ENCODE measurements around the gene KIAA0825. TPM values are rescaled to one million over a fixed set of nuclear protein-coding genes. Genes with fewer than 3 reads are reported as not detected.

Gene KIAA0825
- total and polyA plus RNA-seq, 2 experiments from 2014 or later = 1.7 to 1.8 TPM

- no peak for TF ChIP-seq CTCF (conservative IDR thresholded peaks at IDR 0.05; ENCODE audit: low read depth in 2 of 2)
Measured at GRCh38 chr5:94180761-94181160, 437.6 kb downstream of the KIAA0825 start (continued).

- ATAC-seq (peak; percentile 69), DNase-seq (ENCODE audit: low spot score) (peak; percentile 24)
- H3K9me3 Mint-ChIP-seq = peaks cover 5% of the 10 kb centered on the region; the same call in 1 of the 3 replicates
- H3K36me3 Mint-ChIP-seq (ENCODE audit: low read depth) = peaks cover 10% of the 10 kb centered on the region
- no peak overlapping the region; the same call in 1 of the 2 replicates for H3K27ac Mint-ChIP-seq
- Histone ChIP-seq H4K20me1 (replicated peaks; ENCODE audit: insufficient read depth) (no peaks in the 10 kb centered on the region), H3K27me3 (ENCODE audit: insufficient read depth) (no peaks in the 10 kb centered on the region), H3K4me2 (peak overlapping the region; percentile 41), H3K4me1 (ENCODE audit: insufficient read depth) (peaks cover 20% of the 10 kb centered on the region), H3K4me3 (no peak overlapping the region), H2AFZ (no peak overlapping the region), H3K79me2 (replicated peaks; ENCODE audit: insufficient read depth) (peaks cover 27% of the 10 kb centered on the region), H3F3A (replicated peaks; ENCODE audit: low read depth) (no peaks in the 10 kb centered on the region), H3K9me2 (ENCODE audit: insufficient read depth) (no peaks in the 10 kb centered on the region), H3K27ac (ENCODE audit: low read depth) (no peak overlapping the region; the same call in 1 of the 2 replicates), H3K36me3 (ENCODE audit: insufficient read depth) (no peaks in the 10 kb centered on the region)
- H3K4me3 Mint-ChIP-seq = no peak overlapping the region
- no peak for TF ChIP-seq NANOG (IDR thresholded peaks at IDR 0.05; ENCODE audit: borderline replicate concordance)
- TF ChIP-seq JUNB (IDR thresholded peaks at IDR 0.05; ENCODE audit: unreplicated experiment) = no peak
- TF ChIP-seq ETS1 (IDR thresholded peaks at IDR 0.05) = no peak
- TF ChIP-seq EZH2 (IDR thresholded peaks at IDR 0.05; ENCODE audit: low read depth, unreplicated experiment) = no peak
- TF ChIP-seq POLR2AphosphoS5 (IDR thresholded peaks at IDR 0.05; ENCODE audit: low read depth) = no peak
- TF ChIP-seq EZH2phosphoT487 (IDR thresholded peaks at IDR 0.05; ENCODE audit: unreplicated experiment) = no peak
- H3K4me1 Mint-ChIP-seq = peaks cover 24% of the 10 kb centered on the region
- H3K27me3 Mint-ChIP-seq (ENCODE audit: insufficient read depth, low read depth, poor library complexity) = no peaks in the 10 kb centered on the region
Measured at GRCh38 chr5:94175912-94176311, 442.5 kb downstream of the KIAA0825 start.

GRCh38 chr5:94174748-94175411, 443.5 kb downstream of the KIAA0825 start:
- Mint-ChIP-seq H3K27me3 (ENCODE audit: insufficient read depth, low read depth, poor library complexity) (no peaks in the 10 kb centered on the region), H3K4me1 (peaks cover 24% of the 10 kb centered on the region), H3K27ac (no peak overlapping the region), H3K4me3 (no peak overlapping the region), H3K9me3 (peaks cover 5% of the 10 kb centered on the region; the same call in 1 of the 3 replicates), H3K36me3 (ENCODE audit: low read depth) (peaks cover 19% of the 10 kb centered on the region)
- Histone ChIP-seq H3K9me2 (ENCODE audit: insufficient read depth) (no peaks in the 10 kb centered on the region), H2AFZ (no peak overlapping the region), H3K27ac (ENCODE audit: low read depth) (no peak overlapping the region), H3K36me3 (ENCODE audit: insufficient read depth) (no peaks in the 10 kb centered on the region), H3K4me1 (ENCODE audit: insufficient read depth) (peaks cover 20% of the 10 kb centered on the region), H3K4me3 (no peak overlapping the region), H4K20me1 (replicated peaks; ENCODE audit: insufficient read depth) (no peaks in the 10 kb centered on the region), H3K27me3 (ENCODE audit: insufficient read depth) (no peaks in the 10 kb centered on the region), H3K4me2 (no peak overlapping the region), H3F3A (replicated peaks; ENCODE audit: low read depth) (no peaks in the 10 kb centered on the region), H3K79me2 (replicated peaks; ENCODE audit: insufficient read depth) (peaks cover 27% of the 10 kb centered on the region)
- ATAC-seq (no peak), DNase-seq (ENCODE audit: low spot score) (no peak)
- TF ChIP-seq STAT1 (IDR thresholded peaks at IDR 0.05; ENCODE audit: unreplicated experiment) (no peak), ZNF114 (CRISPR knock-in tag; IDR thresholded peaks at IDR 0.05) (no peak), CTCF (conservative IDR thresholded peaks at IDR 0.05; ENCODE audit: low read depth in 2 of 2) (no peak)

Measured in GM23338 (cell line).